ENCODE results near the gene ANKS1B.

ANKS1B gene

GRCh38 chr12:99700032-99700431 lies 284.7 kb downstream of the ANKS1B start:
- peak overlapping the region; percentile 35 for H3K27ac ChIP-seq
- TF ChIP-seq, protein P1, sequence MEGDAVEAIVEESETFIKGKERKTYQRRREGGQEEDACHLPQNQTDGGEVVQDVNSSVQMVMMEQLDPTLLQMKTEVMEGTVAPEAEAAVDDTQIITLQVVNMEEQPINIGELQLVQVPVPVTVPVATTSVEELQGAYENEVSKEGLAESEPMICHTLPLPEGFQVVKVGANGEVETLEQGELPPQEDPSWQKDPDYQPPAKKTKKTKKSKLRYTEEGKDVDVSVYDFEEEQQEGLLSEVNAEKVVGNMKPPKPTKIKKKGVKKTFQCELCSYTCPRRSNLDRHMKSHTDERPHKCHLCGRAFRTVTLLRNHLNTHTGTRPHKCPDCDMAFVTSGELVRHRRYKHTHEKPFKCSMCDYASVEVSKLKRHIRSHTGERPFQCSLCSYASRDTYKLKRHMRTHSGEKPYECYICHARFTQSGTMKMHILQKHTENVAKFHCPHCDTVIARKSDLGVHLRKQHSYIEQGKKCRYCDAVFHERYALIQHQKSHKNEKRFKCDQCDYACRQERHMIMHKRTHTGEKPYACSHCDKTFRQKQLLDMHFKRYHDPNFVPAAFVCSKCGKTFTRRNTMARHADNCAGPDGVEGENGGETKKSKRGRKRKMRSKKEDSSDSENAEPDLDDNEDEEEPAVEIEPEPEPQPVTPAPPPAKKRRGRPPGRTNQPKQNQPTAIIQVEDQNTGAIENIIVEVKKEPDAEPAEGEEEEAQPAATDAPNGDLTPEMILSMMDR (conservative IDR thresholded peaks at IDR 0.05), result no peak

- TF ChIP-seq, protein P1 (conservative IDR thresholded peaks at IDR 0.05), result no peak
- H3K27ac ChIP-seq, result peak overlapping the region; percentile 35
These were observed 289.7 kb downstream of the ANKS1B start for GRCh38 chr12:99695050-99695449.

GRCh38 chr12:99686142-99686541 lies 298.6 kb downstream of the ANKS1B start:
- TF ChIP-seq, protein P1 (conservative IDR thresholded peaks at IDR 0.05), result no peak

DNA sequence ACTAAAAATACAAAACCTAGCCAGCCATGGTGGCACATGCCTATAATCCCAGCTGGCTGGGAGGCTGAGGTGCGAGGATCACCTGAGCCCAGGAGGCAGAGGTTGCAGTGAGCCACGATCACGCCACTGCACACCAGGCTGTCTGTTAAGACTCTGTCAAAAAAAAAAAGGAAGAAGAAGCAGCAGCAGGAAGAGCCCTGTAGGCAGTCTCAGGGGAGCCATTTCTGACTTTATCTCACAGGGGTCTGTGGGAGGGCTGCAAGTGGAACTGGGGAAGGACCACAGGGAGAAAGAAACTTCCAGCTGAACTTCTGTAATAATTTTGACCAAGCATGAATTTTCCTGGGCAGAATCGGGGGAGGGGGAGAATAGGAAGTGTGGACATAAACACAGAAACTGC lies 304.5 kb downstream of the ANKS1B start:
- no peak overlapping the region for H3K27ac ChIP-seq
- TF ChIP-seq, protein P1 (conservative IDR thresholded peaks at IDR 0.05), result no peak

More at GRCh38 chr12:99686142-99686541, 298.6 kb downstream of the ANKS1B start:
- H3K27ac ChIP-seq, result no peak overlapping the region

DNA sequence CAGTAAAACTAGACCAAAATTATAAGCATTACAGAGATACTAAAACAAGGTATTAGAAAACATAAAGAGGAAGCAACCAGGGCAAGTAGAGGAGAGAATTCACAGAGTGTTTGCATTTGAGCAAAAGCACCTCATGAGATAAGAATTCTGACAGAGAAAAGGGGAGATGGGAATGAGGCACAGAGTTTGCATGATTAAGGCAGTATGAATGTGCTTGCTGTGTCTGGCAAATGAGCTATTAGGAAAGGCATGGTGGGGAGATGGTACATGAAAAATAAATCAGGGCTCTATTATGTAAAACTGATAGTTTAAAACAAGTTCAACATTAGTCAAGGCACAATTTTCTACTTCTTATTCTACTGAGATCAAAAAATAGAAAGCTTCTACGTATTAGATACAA lies 314.1 kb downstream of the ANKS1B start:
- TF ChIP-seq, protein P1 (conservative IDR thresholded peaks at IDR 0.05), result no peak
- no peak overlapping the region for H3K27ac ChIP-seq

DNA sequence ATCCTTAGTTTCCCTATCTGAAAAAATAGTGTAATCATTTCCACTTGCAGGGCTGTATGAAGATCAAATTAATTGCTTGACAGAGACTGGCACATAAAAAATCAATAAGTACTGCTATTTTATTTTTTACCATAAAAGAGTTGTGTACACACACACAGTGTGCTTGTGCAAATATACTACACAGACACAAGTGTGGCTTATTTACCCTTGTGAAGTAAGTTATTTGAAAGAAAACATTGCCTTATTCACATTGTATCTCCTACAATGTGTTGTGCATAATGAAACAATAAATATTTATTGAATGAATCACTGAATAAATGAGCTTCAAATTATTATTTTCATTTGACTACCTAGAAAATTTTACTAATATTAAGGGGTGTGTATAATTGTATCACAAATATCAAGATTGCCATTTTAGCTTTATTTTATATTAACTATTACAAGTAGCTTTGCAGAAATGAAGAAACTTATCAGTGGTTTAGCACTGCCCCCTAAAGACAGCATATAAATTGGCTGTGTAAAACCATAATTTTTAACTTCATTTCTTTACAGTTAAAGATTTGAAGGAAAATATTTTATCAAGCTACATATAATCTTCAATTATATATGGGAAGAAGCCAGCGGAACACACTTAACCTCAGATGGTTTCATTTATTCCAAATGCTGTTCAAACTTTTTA lies 325.9 kb downstream of the ANKS1B start:
- H3K27ac ChIP-seq, result peak overlapping the region; percentile 67
- TF ChIP-seq, protein P1 (conservative IDR thresholded peaks at IDR 0.05), result peak; percentile 74

DNA sequence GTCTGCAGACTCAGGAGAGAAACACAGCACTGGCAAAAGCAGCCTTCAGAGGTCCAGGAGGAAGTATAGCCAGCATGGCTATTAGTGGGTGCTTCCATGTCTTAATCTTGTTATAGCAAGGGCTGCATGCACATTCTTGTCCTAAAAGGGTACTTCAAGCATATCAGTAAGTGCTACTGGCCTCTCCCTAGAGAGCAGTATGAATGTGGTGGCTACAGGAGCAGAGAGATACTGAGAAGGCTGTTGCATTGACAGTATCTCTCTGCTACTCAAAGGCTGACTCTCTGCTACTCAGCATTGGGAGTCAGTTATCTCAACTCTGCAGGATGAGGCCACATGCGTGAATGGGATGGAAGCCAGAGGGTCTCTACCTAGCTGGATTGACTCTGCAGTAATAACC lies 335.2 kb downstream of the ANKS1B start:
- TF ChIP-seq, protein P1 (conservative IDR thresholded peaks at IDR 0.05), result no peak
- no peak overlapping the region for H3K27ac ChIP-seq

Data from VCaP (cell line).